K562 (cell line): ENCODE results near the gene EFS. TPM values are rescaled to one million over a fixed set of nuclear protein-coding genes. Genes with fewer than 3 reads are reported as not detected.

Experiments used
- ATAC-seq: fragments of 200-7000 bp; cut with Tn5 transposase; 3 replicates; pipeline ENCODE4 v1.9.1; 2020; ENCODE audit warnings: moderate library complexity
- BruUV-seq: library from RNA; stranded (reverse); fragments of 400-500 nt; replicated peaks from 2 replicates; lab custom pipeline; 2021; lab: Mats Ljungman, UMichigan
- CTCF ChIA-PET: fragments of 300-600 bp; formaldehyde crosslinking; extraction: SDS; loops from one replicate; lab custom pipeline; 2021; ENCODE audit warnings: low intra/inter-chr PET ratio; lab: Yijun Ruan, JAX
- POLR2A ChIA-PET: fragments of 300-600, 350-650 bp; sonication (Branson Sonifier 250); formaldehyde crosslinking; extraction: SDS; loops from one replicate; lab custom pipeline; 2021; ENCODE audit warnings: antibody characterized with exemption, inconsistent platforms; lab: Yijun Ruan, JAX
- DNase-seq, 4 experiments: peaks; one replicate each; pipeline versions ENCODE4 v3.0.0 to v3.0.0-alpha.2; 2011 to 2018; ENCODE audit warnings: low spot score in 3 of 4, mixed read lengths in 3 of 4; ENCODE audit errors: extremely low read depth in 1 of 4
- FAIRE-seq: peaks from 2 replicates; lab custom pipeline; 2011; peaks lifted over from hg19 to GRCh38; lab: Jason Lieb, UNC
- H2AFZ ChIP-seq: 2 replicates; pipeline ENCODE4 v1.6.0; 2011; ENCODE audit warnings: low read depth, low read length, control low read depth, inconsistent platforms
- H3K27ac ChIP-seq: fragments of 200-600 bp; 3 replicates; pipeline ENCODE4 v1.8.0; 2011; ENCODE audit warnings: low read depth, mild to moderate bottlenecking, control low read depth, inconsistent platforms, low read length, moderate library complexity, mixed read lengths; ENCODE audit errors: extremely low read depth
- H3K27me3 ChIP-seq, 2 experiments: fragments of 300-600 bp in 1 of 2; 2 replicates in 1 of 2; 3 replicates in 1 of 2; pipeline versions ENCODE4 v1.6.0 to v1.8.0; 2011; ENCODE audit warnings: inconsistent platforms in 2 of 2, low read length in 2 of 2, mild to moderate bottlenecking in 1 of 2, mixed read lengths in 1 of 2, moderate library complexity in 1 of 2; ENCODE audit not compliant: control insufficient read depth in 2 of 2, insufficient read depth in 2 of 2
- H3K36me3 ChIP-seq: fragments of 300-600 bp; 3 replicates; pipeline ENCODE4 v1.8.0; 2011; ENCODE audit warnings: mild to moderate bottlenecking, low read length, inconsistent platforms; ENCODE audit not compliant: control insufficient read depth, insufficient read depth
- H3K4me1 ChIP-seq, 2 experiments: fragments of 200-600 bp in 1 of 2; replicated peaks in 1 of 2; 2 replicates in 1 of 2; 3 replicates in 1 of 2; pipeline versions ENCODE4 v1.5.1 to v1.8.0; 2011; ENCODE audit warnings: inconsistent platforms in 2 of 2, low read length in 2 of 2, mild to moderate bottlenecking in 1 of 2, mixed read lengths in 1 of 2, moderate library complexity in 1 of 2; ENCODE audit not compliant: control insufficient read depth in 2 of 2, insufficient read depth in 2 of 2
- H3K4me2 ChIP-seq: 2 replicates; pipeline ENCODE4 v1.6.1; 2011; ENCODE audit warnings: low read length, control low read depth, inconsistent platforms, mixed read lengths; ENCODE audit not compliant: insufficient read depth
- H3K4me3 ChIP-seq: fragments of 200-600 bp; sonication (generic), shearing (Covaris generic); 2 replicates; pipeline ENCODE4 v1.5.1; 2016; ENCODE audit warnings: control low read depth, inconsistent platforms
- H3K79me2 ChIP-seq: fragments of 200-600 bp; 3 replicates; pipeline ENCODE4 v1.8.0; 2011; ENCODE audit warnings: low read length, inconsistent platforms; ENCODE audit not compliant: control insufficient read depth, insufficient read depth
- H3K9ac ChIP-seq, 2 experiments: 2 replicates each; pipeline versions ENCODE4 v1.6.0 to v1.6.1; 2011; ENCODE audit warnings: low read depth in 2 of 2, low read length in 2 of 2, control low read depth in 1 of 2, inconsistent platforms in 1 of 2, mild to moderate bottlenecking in 1 of 2, mixed read lengths in 1 of 2; ENCODE audit not compliant: insufficient read depth in 1 of 2
- H3K9me1 ChIP-seq: one replicate; pipeline ENCODE4 v1.6.0; 2011; ENCODE audit warnings: inconsistent platforms, mild to moderate bottlenecking, low read length, moderate library complexity; ENCODE audit not compliant: control insufficient read depth, insufficient read depth
- H3K9me3 ChIP-seq: replicated peaks from 2 replicates; pipeline ENCODE4 v1.5.1; 2011; ENCODE audit warnings: low read depth, low read length, inconsistent platforms; ENCODE audit not compliant: control insufficient read depth, insufficient read depth
- H4K20me1 ChIP-seq: replicated peaks from 2 replicates; pipeline ENCODE4 v1.6.1; 2011; ENCODE audit warnings: low read length, inconsistent platforms, mixed read lengths; ENCODE audit not compliant: control insufficient read depth, insufficient read depth
- ADNP ChIP-seq: fragments of 200-800 bp; sonication (Bioruptor generic); IDR thresholded peaks from 2 replicates; pipeline ENCODE4 v1.6.1; 2016; ENCODE audit warnings: missing genetic modification characterization, missing compliant biosample characterization
- AFF4 ChIP-seq: sonication (generic); formaldehyde crosslinking; IDR thresholded peaks from 2 replicates; pipeline ENCODE4 v1.8.0; 2023; ENCODE audit warnings: mild to moderate bottlenecking, missing genetic modification reagents
- ARNT ChIP-seq, 2 experiments: fragments of 450-650 bp; IDR thresholded peaks; 2 replicates each; pipeline ENCODE4 v1.6.1; 2016; ENCODE audit warnings: mild to moderate bottlenecking in 1 of 2
- CC2D1A ChIP-seq: fragments of 450-650 bp; IDR thresholded peaks from 2 replicates; pipeline ENCODE4 v1.6.1; 2017; ENCODE audit warnings: mild to moderate bottlenecking
- FOSL1 ChIP-seq: fragments of 200-800 bp; sonication (Bioruptor generic); conservative IDR thresholded peaks from 2 replicates; pipeline ENCODE4 v1.6.1; 2016; ENCODE audit warnings: missing genetic modification characterization, missing compliant biosample characterization
- KLF13 ChIP-seq: fragments of 450-650 bp; IDR thresholded peaks from 2 replicates; pipeline ENCODE4 v1.6.1; 2016; ENCODE audit warnings: missing genetic modification characterization, low read depth, mild to moderate bottlenecking, missing compliant biosample characterization, moderate library complexity, borderline replicate concordance
- MCM5 ChIP-seq: fragments of 450-650 bp; IDR thresholded peaks from 2 replicates; pipeline ENCODE4 v1.6.1; 2016; ENCODE audit warnings: low read depth
- PREB ChIP-seq: sonication (generic); formaldehyde crosslinking; IDR thresholded peaks from 2 replicates; pipeline ENCODE4 v1.8.1; 2023; ENCODE audit warnings: mild to moderate bottlenecking, missing genetic modification reagents
- RAD21 ChIP-seq, 2 experiments: fragments of 250-450 bp in 1 of 2; fragments of 450-650 bp in 1 of 2; sonication (Bioruptor Pico) in 1 of 2; formaldehyde crosslinking in 1 of 2; IDR thresholded peaks in 1 of 2; conservative IDR thresholded peaks in 1 of 2; 2 replicates each; pipeline versions ENCODE4 v1.4.0 to v1.8.0; 2020 to 2022; ENCODE audit warnings: mild to moderate bottlenecking in 2 of 2, moderate library complexity in 1 of 2
- RFX1 ChIP-seq: fragments of 450-650 bp; IDR thresholded peaks from 2 replicates; pipeline ENCODE4 v1.6.1; 2016; ENCODE audit warnings: mild to moderate bottlenecking, moderate library complexity
- SMC3 ChIP-seq: conservative IDR thresholded peaks from 2 replicates; pipeline ENCODE4 v1.6.1; 2011; ENCODE audit warnings: low read depth, low read length, improper control_type of control experiment; ENCODE audit not compliant: insufficient read depth
- ZNF436 ChIP-seq: fragments of 250-450, 450-650 bp; sonication (Bioruptor Pico); formaldehyde crosslinking; IDR thresholded peaks from 2 replicates; pipeline ENCODE4 v1.7.0; 2020; ENCODE audit warnings: mild to moderate bottlenecking
- ZNF695 ChIP-seq: fragments of 450-650 bp; formaldehyde crosslinking; IDR thresholded peaks from 2 replicates; pipeline ENCODE4 v1.4.0; 2020; ENCODE audit warnings: mild to moderate bottlenecking, moderate library complexity
- WGBS: fragments of 100-300 bp; shearing (Covaris generic); methylation state at CpG from one replicate; pipeline ENCODE4 v1.1.6; 2016; ENCODE audit warnings: low coverage, mixed read lengths; ENCODE audit not compliant: insufficient coverage; ENCODE audit errors: missing lambda C conversion rate; 5-methylcytosine and 5-hydroxymethylcytosine counted together
- in situ Hi-C: fragments of 300-500 bp; cut with MboI; formaldehyde crosslinking; loops from 4 replicates; pipeline ENCODE4 v1.15.0; 2018; ENCODE audit warnings: inconsistent platforms, mixed read lengths
- intact Hi-C: fragments of 100-400 bp; cut with micrococcal nuclease; formaldehyde crosslinking; loops from 2 replicates; pipeline ENCODE4 v1.14.2; 2022
- polyA plus RNA-seq, 8 experiments: library from polyadenylated mRNA; depleted of rRNA in 4 of 8; stranded (reverse) in 5 of 8; unstranded in 3 of 8; fragments of >200 nt; fragmentation: Nextera tagmentation in 2 of 8; fragmentation: Illumina TruSeq in 1 of 8; extraction: Ambion mirVana in 2 of 8; extraction: Trizol in 1 of 8; gene quantifications; 2 replicates each; pipeline versions ENCODE4 v1.2.1 to v1.2.3, GENCODE V29; 2011 to 2014; ENCODE audit warnings: inconsistent platforms in 1 of 8, missing spikeins in 1 of 8
- total RNA-seq, 7 experiments: library from RNA; depleted of rRNA in 6 of 7; stranded (reverse); fragments of >200 nt in 6 of 7; fragmentation: Illumina TruSeq in 2 of 7; extraction: Trizol in 2 of 7; gene quantifications; 2 replicates each; pipeline versions ENCODE4 v1.2.1 to v1.2.3, GENCODE V29; 2011 to 2021; ENCODE audit warnings: low replicate concordance in 1 of 7

The EFS gene
- total and polyA plus RNA-seq, 9 of the 15 experiments (the other 6 are each of a cell fraction or from before 2014, with no cell fraction given) = 0.01 to 0.03 TPM; not detected in 7

- in situ Hi-C loops = no loop called here
- peak; percentile 87 for FAIRE-seq
- BruUV-seq = no TSS peak
- no peak for TF ChIP-seq ADNP (tag)
- peak; percentile 91 to 95 for TF ChIP-seq RAD21 (CRISPR knock-in tag; conservative IDR thresholded peaks at IDR 0.05 in 1 of 2, IDR thresholded peaks at IDR 0.05 in 1 of 2)
- 0 out of 2 replicates have a peak, but pooled peaks have one; percentile 17 for TF ChIP-seq PREB (CRISPR knock-in tag)
- no peak for TF ChIP-seq KLF13
- peak; percentile 90 for TF ChIP-seq SMC3
- no peak for TF ChIP-seq ZNF436 (CRISPR knock-in tag)
- 0 out of 2 replicates have a peak, but pooled peaks have one; percentile 39 for TF ChIP-seq FOSL1 (tag)
- 0 out of 2 replicates have a peak, but pooled peaks have one; percentile 43 for TF ChIP-seq AFF4 (CRISPR knock-in tag)
- TF ChIP-seq ARNT (IDR thresholded peaks at IDR 0.05) = peak in 1 of 2 experiments; percentile 53; a peak in 1 of 4 replicates
- no peak for TF ChIP-seq MCM5
- TF ChIP-seq ZNF695 = no peak
- no peak for TF ChIP-seq RFX1
- peak; percentile 48; the same call in 1 of the 2 replicates for TF ChIP-seq CC2D1A
These were observed 36.8 kb downstream of the EFS start for GRCh38 chr14:23327947-23328744.

More at GRCh38 chr14:23327947-23328744, 36.8 kb downstream of the EFS start:
- ChIA-PET CTCF (interaction anchor here (0.5 to 2.4 kb wide), 10 partner anchors 51 to 550 kb away, joined by 3 to 16 read pairs (median 5); no protein-coding TSS in a partner anchor), POLR2A (no interaction called here)
- Histone ChIP-seq H3K36me3 (peaks cover 31% of the 10 kb centered on the region; the same call in 2 of the 3 replicates), H3K4me1 (peaks cover 2 to 3% of the 10 kb centered on the region in 2 experiments; a peak in 4 of 5 replicates), H4K20me1 (no peaks in the 10 kb centered on the region), H3K9me3 (no peaks in the 10 kb centered on the region), H3K9me1 (no peaks in the 10 kb centered on the region), H2AFZ (no peak overlapping the region), H3K4me3 (no peak overlapping the region), H3K27ac (no peak overlapping the region), H3K27me3 (no peaks in the 10 kb centered on the region), H3K79me2 (peaks cover 12% of the 10 kb centered on the region), H3K9ac (no peak overlapping the region), H3K4me2 (no peak overlapping the region)
- intact Hi-C loops = loop anchor here (1.0 to 10.0 kb wide), 6 partner anchors 33 to 561 kb away; partner anchors contain the start of genes OXA1L, THTPA and ZFHX2
- 18% methylated on average over 4 of the region's 4 CpGs for WGBS
- DNase-seq = peak; percentile 66 to 83 (median 74)
- peak; percentile 83 for ATAC-seq
